H1 (cell line): ENCODE data around the gene GRID1. TPM values are rescaled to one million over a fixed set of nuclear protein-coding genes. Genes with fewer than 3 reads are reported as not detected.

Source experiments
- CTCF ChIA-PET: fragments of 300-600 bp; sonication (Branson Sonifier 250); formaldehyde crosslinking; loops from one replicate; lab custom pipeline; 2021; ENCODE audit not compliant: partially characterized antibody; lab: Charles Lee
- POLR2A ChIA-PET: fragments of 300-600 bp; sonication (Branson Sonifier 250); formaldehyde crosslinking; loops from one replicate; lab custom pipeline; 2021; ENCODE audit warnings: inconsistent platforms; ENCODE audit not compliant: partially characterized antibody; lab: Charles Lee
- DNase-seq, 2 experiments: peaks; one replicate each; pipeline versions ENCODE4 v3.0.0 to v3.0.0-alpha.2; 2010 to 2022; ENCODE audit warnings: low spot score in 2 of 2, low read depth in 1 of 2, mixed read lengths in 1 of 2
- FAIRE-seq: peaks from 2 replicates; lab custom pipeline; 2011; peaks lifted over from hg19 to GRCh38; lab: Jason Lieb, UNC
- H2AFZ ChIP-seq: 2 replicates; pipeline ENCODE4 v1.8.1; 2012; ENCODE audit warnings: low read length, inconsistent platforms
- H2AK5ac ChIP-seq: 2 replicates; pipeline ENCODE4 v1.6.1; 2013; ENCODE audit warnings: low read depth, low read length
- H2BK120ac ChIP-seq: replicated peaks from 2 replicates; pipeline ENCODE3; 2013; ENCODE audit warnings: low read depth, low read length, inconsistent platforms
- H2BK12ac ChIP-seq: 2 replicates; pipeline ENCODE4 v1.6.1; 2013; ENCODE audit warnings: low read depth, low read length
- H2BK15ac ChIP-seq: 2 replicates; pipeline ENCODE4 v1.6.1; 2013; ENCODE audit warnings: low read length
- H2BK20ac ChIP-seq: 2 replicates; pipeline ENCODE4 v1.6.1; 2013; ENCODE audit warnings: low read length
- H2BK5ac ChIP-seq: 2 replicates; pipeline ENCODE4 v1.6.1; 2013; ENCODE audit warnings: low read depth, low read length
- H3K14ac ChIP-seq: 2 replicates; pipeline ENCODE4 v1.6.1; 2013; ENCODE audit warnings: inconsistent platforms; ENCODE audit not compliant: insufficient read length
- H3K18ac ChIP-seq: 2 replicates; pipeline ENCODE4 v1.6.1; 2013; ENCODE audit warnings: low read length; ENCODE audit errors: extremely low read depth
- H3K23ac ChIP-seq: 2 replicates; pipeline ENCODE4 v1.6.1; 2013; ENCODE audit warnings: inconsistent platforms; ENCODE audit not compliant: insufficient read length
- H3K23me2 ChIP-seq: 2 replicates; pipeline ENCODE4 v1.6.1; 2013; ENCODE audit warnings: low read depth, low read length
- H3K27ac ChIP-seq: 2 replicates; pipeline ENCODE4 v1.6.1; 2011; ENCODE audit warnings: low read depth, low read length, inconsistent platforms
- H3K27me3 ChIP-seq, 4 experiments: replicated peaks in 1 of 4; 1 replicate in 1 of 4; 2 replicates in 3 of 4; pipeline versions ENCODE4 v1.6.1 to v1.8.1; 2011 to 2013; ENCODE audit warnings: low read length in 3 of 4, mild to moderate bottlenecking in 3 of 4, inconsistent platforms in 2 of 4, mixed read lengths in 2 of 4, moderate library complexity in 1 of 4; ENCODE audit not compliant: control insufficient read depth in 3 of 4, insufficient read depth in 3 of 4; ENCODE audit errors: extremely low read depth in 1 of 4
- H3K36me3 ChIP-seq, 4 experiments: 2 replicates each; pipeline versions ENCODE4 v1.6.1 to v1.8.1; 2011 to 2013; ENCODE audit warnings: mild to moderate bottlenecking in 4 of 4, low read length in 3 of 4, moderate library complexity in 2 of 4, control low read depth in 1 of 4, inconsistent platforms in 1 of 4; ENCODE audit not compliant: insufficient read depth in 4 of 4, control insufficient read depth in 2 of 4
- H3K4ac ChIP-seq: replicated peaks from 2 replicates; pipeline ENCODE3; 2013; ENCODE audit warnings: low read length, low read depth, mixed read lengths, inconsistent platforms; ENCODE audit not compliant: insufficient read length
- H3K4me1 ChIP-seq, 4 experiments: replicated peaks in 1 of 4; 1 replicate in 1 of 4; 2 replicates in 3 of 4; pipeline versions ENCODE4 v1.6.1 to v1.8.1; 2011 to 2013; ENCODE audit warnings: low read length in 3 of 4, inconsistent platforms in 2 of 4, mixed read lengths in 1 of 4; ENCODE audit not compliant: insufficient read depth in 4 of 4, control insufficient read depth in 3 of 4
- H3K4me2 ChIP-seq, 2 experiments: 2 replicates each; pipeline versions ENCODE4 v1.6.1 to v1.8.1; 2011 to 2013; ENCODE audit warnings: low read depth in 2 of 2, low read length in 2 of 2, control low read depth in 1 of 2, inconsistent platforms in 1 of 2, mild to moderate bottlenecking in 1 of 2; ENCODE audit not compliant: insufficient read depth in 1 of 2
- H3K4me3 ChIP-seq, 4 experiments: fragments of 200-600, 300-600 bp in 1 of 4; sonication (generic), shearing (Covaris generic), sonication (Bioruptor Twin) in 1 of 4; 2 replicates each; pipeline versions ENCODE4 v1.5.1 to v1.8.1; 2011 to 2016; ENCODE audit warnings: low read length in 4 of 4, low read depth in 3 of 4, control low read depth in 2 of 4, inconsistent platforms in 2 of 4, mild to moderate bottlenecking in 2 of 4, mixed read lengths in 1 of 4, moderate library complexity in 1 of 4; ENCODE audit not compliant: insufficient read depth in 2 of 4; ENCODE audit errors: extremely low read depth in 1 of 4
- H3K56ac ChIP-seq: replicated peaks from 2 replicates; pipeline ENCODE3; 2013; ENCODE audit warnings: low read depth, mild to moderate bottlenecking, mixed read lengths, low read length, inconsistent platforms; ENCODE audit not compliant: insufficient read length
- H3K79me1 ChIP-seq: 2 replicates; pipeline ENCODE4 v1.6.1; 2013; ENCODE audit warnings: low read depth, low read length, control low read depth
- H3K79me2 ChIP-seq, 2 experiments: 2 replicates each; pipeline versions ENCODE4 v1.6.1 to v1.8.1; 2012 to 2013; ENCODE audit warnings: low read length in 2 of 2, mild to moderate bottlenecking in 2 of 2, inconsistent platforms in 1 of 2; ENCODE audit not compliant: insufficient read depth in 2 of 2, control insufficient read depth in 1 of 2
- H3K9ac ChIP-seq, 4 experiments: replicated peaks in 1 of 4; 1 replicate in 1 of 4; 2 replicates in 3 of 4; pipeline versions ENCODE4 v1.6.1 to v1.8.1; 2011 to 2013; ENCODE audit warnings: low read depth in 3 of 4, low read length in 3 of 4, control low read depth in 2 of 4, mild to moderate bottlenecking in 2 of 4, moderate library complexity in 2 of 4, inconsistent platforms in 1 of 4; ENCODE audit errors: extremely low read depth in 1 of 4
- H3K9me3 ChIP-seq, 2 experiments: 2 replicates each; pipeline versions ENCODE4 v1.6.1 to v1.8.1; 2012 to 2013; ENCODE audit warnings: mild to moderate bottlenecking in 2 of 2, moderate library complexity in 2 of 2, control low read depth in 1 of 2, inconsistent platforms in 1 of 2, low read depth in 1 of 2, low read length in 1 of 2, mixed read lengths in 1 of 2; ENCODE audit not compliant: insufficient read depth in 2 of 2
- H4K20me1 ChIP-seq, 2 experiments: replicated peaks in 1 of 2; 2 replicates each; pipeline versions ENCODE3 to v1.8.1; 2011 to 2013; ENCODE audit warnings: inconsistent platforms in 2 of 2, low read length in 2 of 2, mild to moderate bottlenecking in 1 of 2; ENCODE audit not compliant: insufficient read depth in 2 of 2, control insufficient read depth in 1 of 2
- H4K5ac ChIP-seq: 2 replicates; pipeline ENCODE4 v1.6.1; 2013; ENCODE audit warnings: low read length, low read depth, mixed read lengths, inconsistent platforms; ENCODE audit not compliant: insufficient read length
- H4K8ac ChIP-seq: 2 replicates; pipeline ENCODE4 v1.8.0; 2013; ENCODE audit warnings: mild to moderate bottlenecking, moderate library complexity, low read length, inconsistent platforms; ENCODE audit not compliant: insufficient read depth; ENCODE audit errors: extremely low read depth
- H4K91ac ChIP-seq: replicated peaks from 2 replicates; pipeline ENCODE3; 2013; ENCODE audit warnings: low read length, mixed read lengths, inconsistent platforms; ENCODE audit not compliant: insufficient read length
- CEBPB ChIP-seq: IDR thresholded peaks from 2 replicates; pipeline ENCODE4 v1.6.1; 2012; ENCODE audit warnings: low read depth, low read length
- EGR1 ChIP-seq: IDR thresholded peaks from 2 replicates; pipeline ENCODE4 v1.6.1; 2011; ENCODE audit warnings: low read depth, low read length, borderline replicate concordance
- EZH2 ChIP-seq: fragments of 200-600 bp; sonication (generic); IDR thresholded peaks from 2 replicates; pipeline ENCODE4 v1.7.1; 2012; ENCODE audit warnings: low read depth, mild to moderate bottlenecking, moderate library complexity, low read length, inconsistent platforms; ENCODE audit not compliant: severe bottlenecking
- GABPA ChIP-seq: IDR thresholded peaks from 2 replicates; pipeline ENCODE4 v1.6.1; 2011; ENCODE audit warnings: mild to moderate bottlenecking, low read length, moderate library complexity, borderline replicate concordance; ENCODE audit not compliant: insufficient read depth
- HDAC2 ChIP-seq, 2 experiments: fragments of 300-600 bp in 1 of 2; sonication (generic) in 1 of 2; IDR thresholded peaks; 2 replicates each; pipeline ENCODE4 v1.6.1; 2011 to 2012; ENCODE audit warnings: low read depth in 2 of 2, low read length in 2 of 2, mild to moderate bottlenecking in 2 of 2, moderate library complexity in 2 of 2, borderline replicate concordance in 1 of 2, inconsistent platforms in 1 of 2
- HDAC6 ChIP-seq: IDR thresholded peaks from one replicate; pipeline ENCODE4 v1.7.1; 2012; ENCODE audit warnings: low read depth, mild to moderate bottlenecking, inconsistent platforms, low read length, moderate library complexity
- PHF8 ChIP-seq: fragments of 200-600 bp; sonication (generic); conservative IDR thresholded peaks from 2 replicates; pipeline ENCODE4 v1.7.1; 2012; ENCODE audit warnings: low read depth, mild to moderate bottlenecking, inconsistent platforms, low read length, moderate library complexity
- RNF2 ChIP-seq: fragments of 200-900, 300-1000 bp; sonication (generic); IDR thresholded peaks from 2 replicates; pipeline ENCODE4 v1.7.1; 2016; ENCODE audit warnings: borderline replicate concordance, low read depth, mild to moderate bottlenecking, antibody characterized with exemption, low read length; ENCODE audit not compliant: poor library complexity, severe bottlenecking; ENCODE audit errors: missing control alignments
- SIRT6 ChIP-seq: IDR thresholded peaks from one replicate; pipeline ENCODE4 v1.7.1; 2012; ENCODE audit warnings: low read length, inconsistent platforms
- SP1 ChIP-seq: IDR thresholded peaks from 2 replicates; pipeline ENCODE4 v1.6.1; 2011; ENCODE audit warnings: low read depth, low read length
- USF2 ChIP-seq: IDR thresholded peaks from 2 replicates; pipeline ENCODE4 v1.6.1; 2011; ENCODE audit warnings: low read length, improper control_type of control experiment
- WGBS, 2 experiments: shearing (Covaris generic) in 1 of 2; methylation state at CpG; one replicate each; pipeline versions ENCODE4 v1.1.6 to v1.1.7; 2013 to 2015; ENCODE audit warnings: low lambda C conversion rate in 2 of 2, mixed read lengths in 2 of 2, inconsistent platforms in 1 of 2, low coverage in 1 of 2, missing lambda C conversion rate in 1 of 2; ENCODE audit not compliant: insufficient replicate concordance in 2 of 2, insufficient coverage in 1 of 2, insufficient read length in 1 of 2; ENCODE audit errors: extremely low coverage in 1 of 2, missing lambda C conversion rate in 1 of 2; 5-methylcytosine and 5-hydroxymethylcytosine counted together
- polyA plus RNA-seq, 7 experiments: library from polyadenylated mRNA; depleted of rRNA in 3 of 7; stranded (reverse) in 5 of 7; unstranded in 2 of 7; fragments of >200 nt in 5 of 7; fragments of 200-250 nt in 2 of 7; gene quantifications; 1 replicate in 5 of 7; 2 replicates in 1 of 7; 4 replicates in 1 of 7; pipeline versions ENCODE4 v1.2.1 to v1.2.3, GENCODE V29; 2011 to 2013; ENCODE audit warnings: missing spikeins in 2 of 7, mixed read lengths in 2 of 7
- total RNA-seq: library from RNA; stranded (reverse); fragmentation: NEBNext Ultra II Directional; extraction: Animal tissue kit (Norgen Biotek cat#: 25700); gene quantifications from 2 replicates; pipeline ENCODE4 v1.2.1, GENCODE V29; 2021

Gene GRID1
- total and polyA plus RNA-seq, 2 of the 8 experiments (the other 6 are each of a cell fraction or from before 2014, with no cell fraction given), result 0.22 to 0.30 TPM

GRCh38 chr10:86354761-86355540 lies 11.6 kb downstream of the GRID1 start:
- no peak for FAIRE-seq
- no peaks in the 10 kb centered on the region for H3K9me3 ChIP-seq
- WGBS, 2 experiments, result 89% methylated on average over 8 of the region's 9 CpGs; no CpG with 5 or more reads in 1 of the 2 experiments

More at GRCh38 chr10:86354761-86355540, 11.6 kb downstream of the GRID1 start:
- no peak overlapping the region for H3K4ac ChIP-seq
- H3K27ac ChIP-seq, result no peak overlapping the region
- H3K4me1 ChIP-seq, result no peaks in the 10 kb centered on the region
- H4K8ac ChIP-seq, result no peak overlapping the region
- H2AK5ac ChIP-seq, result no peak overlapping the region
- H3K9ac ChIP-seq, result no peak overlapping the region
- no peak overlapping the region for H3K14ac ChIP-seq
- no peak overlapping the region for H2BK15ac ChIP-seq
- DNase-seq, result no peak
- H3K18ac ChIP-seq, result no peak overlapping the region; the same call in 1 of the 2 replicates
- H3K23ac ChIP-seq, result no peak overlapping the region
- no peak overlapping the region for H2BK12ac ChIP-seq
- no peaks in the 10 kb centered on the region; the same call in 1 of the 2 replicates for H3K79me1 ChIP-seq
- no peaks in the 10 kb centered on the region; a peak in 1 of 7 replicates for H3K27me3 ChIP-seq
- H2BK120ac ChIP-seq, result no peak overlapping the region
- H3K79me2 ChIP-seq, result no peaks in the 10 kb centered on the region
- no peak overlapping the region for H2BK5ac ChIP-seq
- H3K23me2 ChIP-seq, result no peaks in the 10 kb centered on the region
- ChIA-PET CTCF (interaction anchor here (0.6 to 25.6 kb wide), 9 partner anchors 2 to 1783 kb away, joined by 3 to 498 read pairs (median 3); partner anchors contain the start of gene GRID1), POLR2A (no interaction called here)
- H3K4me2 ChIP-seq, result no peak overlapping the region
- H4K91ac ChIP-seq, result no peak overlapping the region
- no peak overlapping the region for H3K4me3 ChIP-seq
- TF ChIP-seq SIRT6, result no peak
- no peak for TF ChIP-seq SP1
- no peak for TF ChIP-seq RNF2
- no peak for TF ChIP-seq HDAC6
- no peak for TF ChIP-seq EGR1
- TF ChIP-seq EZH2, result no peak
- TF ChIP-seq USF2, result no peak
- TF ChIP-seq GABPA, result no peak
- no peak for TF ChIP-seq CEBPB
- TF ChIP-seq PHF8, result no peak
- no peak for TF ChIP-seq HDAC2 (IDR thresholded peaks at IDR 0.05; ENCODE audit: borderline replicate concordance in 1 of 2, low read depth in 2 of 2, low read length in 2 of 2)
- no peak overlapping the region for H3K56ac ChIP-seq
- H3K36me3 ChIP-seq, result no peaks in the 10 kb centered on the region
- no peak overlapping the region for H4K5ac ChIP-seq
- H2BK20ac ChIP-seq, result no peak overlapping the region
- H4K20me1 ChIP-seq, result no peaks in the 10 kb centered on the region
- no peak overlapping the region for H2AFZ ChIP-seq
